K562 (cell line): Measurements from ENCODE around the gene HK1. TPM values are rescaled to one million over a fixed set of nuclear protein-coding genes. Genes with fewer than 3 reads are reported as not detected.

ENCODE experiments used
- ATAC-seq: fragments of 200-7000 bp; cut with Tn5 transposase; 3 replicates; pipeline ENCODE4 v1.9.1; 2020; ENCODE audit warnings: moderate library complexity
- BruUV-seq: library from RNA; stranded (reverse); fragments of 400-500 nt; replicated peaks from 2 replicates; lab custom pipeline; 2021; lab: Mats Ljungman, UMichigan
- CTCF ChIA-PET: fragments of 300-600 bp; formaldehyde crosslinking; extraction: SDS; loops from one replicate; lab custom pipeline; 2021; ENCODE audit warnings: low intra/inter-chr PET ratio; lab: Yijun Ruan, JAX
- POLR2A ChIA-PET: fragments of 300-600, 350-650 bp; sonication (Branson Sonifier 250); formaldehyde crosslinking; extraction: SDS; loops from one replicate; lab custom pipeline; 2021; ENCODE audit warnings: antibody characterized with exemption, inconsistent platforms; lab: Yijun Ruan, JAX
- DNase-seq, 4 experiments: peaks; one replicate each; pipeline versions ENCODE4 v3.0.0 to v3.0.0-alpha.2; 2011 to 2018; ENCODE audit warnings: low spot score in 3 of 4, mixed read lengths in 3 of 4; ENCODE audit errors: extremely low read depth in 1 of 4
- FAIRE-seq: peaks from 2 replicates; lab custom pipeline; 2011; peaks lifted over from hg19 to GRCh38; lab: Jason Lieb, UNC
- H2AFZ ChIP-seq: 2 replicates; pipeline ENCODE4 v1.6.0; 2011; ENCODE audit warnings: low read depth, low read length, control low read depth, inconsistent platforms
- H3K27ac ChIP-seq: fragments of 200-600 bp; 3 replicates; pipeline ENCODE4 v1.8.0; 2011; ENCODE audit warnings: low read depth, mild to moderate bottlenecking, control low read depth, inconsistent platforms, low read length, moderate library complexity, mixed read lengths; ENCODE audit errors: extremely low read depth
- H3K27me3 ChIP-seq, 2 experiments: fragments of 300-600 bp in 1 of 2; 2 replicates in 1 of 2; 3 replicates in 1 of 2; pipeline versions ENCODE4 v1.6.0 to v1.8.0; 2011; ENCODE audit warnings: inconsistent platforms in 2 of 2, low read length in 2 of 2, mild to moderate bottlenecking in 1 of 2, mixed read lengths in 1 of 2, moderate library complexity in 1 of 2; ENCODE audit not compliant: control insufficient read depth in 2 of 2, insufficient read depth in 2 of 2
- H3K36me3 ChIP-seq: fragments of 300-600 bp; 3 replicates; pipeline ENCODE4 v1.8.0; 2011; ENCODE audit warnings: mild to moderate bottlenecking, low read length, inconsistent platforms; ENCODE audit not compliant: control insufficient read depth, insufficient read depth
- H3K4me1 ChIP-seq, 2 experiments: fragments of 200-600 bp in 1 of 2; replicated peaks in 1 of 2; 2 replicates in 1 of 2; 3 replicates in 1 of 2; pipeline versions ENCODE4 v1.5.1 to v1.8.0; 2011; ENCODE audit warnings: inconsistent platforms in 2 of 2, low read length in 2 of 2, mild to moderate bottlenecking in 1 of 2, mixed read lengths in 1 of 2, moderate library complexity in 1 of 2; ENCODE audit not compliant: control insufficient read depth in 2 of 2, insufficient read depth in 2 of 2
- H3K4me2 ChIP-seq: 2 replicates; pipeline ENCODE4 v1.6.1; 2011; ENCODE audit warnings: low read length, control low read depth, inconsistent platforms, mixed read lengths; ENCODE audit not compliant: insufficient read depth
- H3K4me3 ChIP-seq: fragments of 200-600 bp; sonication (generic), shearing (Covaris generic); 2 replicates; pipeline ENCODE4 v1.5.1; 2016; ENCODE audit warnings: control low read depth, inconsistent platforms
- H3K79me2 ChIP-seq: fragments of 200-600 bp; 3 replicates; pipeline ENCODE4 v1.8.0; 2011; ENCODE audit warnings: low read length, inconsistent platforms; ENCODE audit not compliant: control insufficient read depth, insufficient read depth
- H3K9ac ChIP-seq, 2 experiments: 2 replicates each; pipeline versions ENCODE4 v1.6.0 to v1.6.1; 2011; ENCODE audit warnings: low read depth in 2 of 2, low read length in 2 of 2, control low read depth in 1 of 2, inconsistent platforms in 1 of 2, mild to moderate bottlenecking in 1 of 2, mixed read lengths in 1 of 2; ENCODE audit not compliant: insufficient read depth in 1 of 2
- H3K9me1 ChIP-seq: one replicate; pipeline ENCODE4 v1.6.0; 2011; ENCODE audit warnings: inconsistent platforms, mild to moderate bottlenecking, low read length, moderate library complexity; ENCODE audit not compliant: control insufficient read depth, insufficient read depth
- H3K9me3 ChIP-seq: replicated peaks from 2 replicates; pipeline ENCODE4 v1.5.1; 2011; ENCODE audit warnings: low read depth, low read length, inconsistent platforms; ENCODE audit not compliant: control insufficient read depth, insufficient read depth
- H4K20me1 ChIP-seq: replicated peaks from 2 replicates; pipeline ENCODE4 v1.6.1; 2011; ENCODE audit warnings: low read length, inconsistent platforms, mixed read lengths; ENCODE audit not compliant: control insufficient read depth, insufficient read depth
- BHLHE40 ChIP-seq: IDR thresholded peaks from 2 replicates; pipeline ENCODE4 v1.6.1; 2011; ENCODE audit warnings: low read length, improper control_type of control experiment
- BRD4 ChIP-seq: fragments of 200-600 bp; sonication (generic); IDR thresholded peaks from 2 replicates; pipeline ENCODE4 v1.6.1; 2017; ENCODE audit warnings: inconsistent platforms
- MAZ ChIP-seq, 2 experiments: fragments of 450-650 bp in 1 of 2; sonication (generic) in 1 of 2; formaldehyde crosslinking; IDR thresholded peaks in 1 of 2; conservative IDR thresholded peaks in 1 of 2; 2 replicates each; pipeline versions ENCODE4 v1.4.0 to v1.5.0; 2020; ENCODE audit warnings: mild to moderate bottlenecking in 1 of 2, missing genetic modification reagents in 1 of 2
- MYBL2 ChIP-seq, 2 experiments: fragments of 450-650 bp in 1 of 2; sonication (generic) in 1 of 2; formaldehyde crosslinking in 1 of 2; IDR thresholded peaks; 2 replicates each; pipeline versions ENCODE4 v1.6.1 to v1.8.1; 2017 to 2022; ENCODE audit warnings: borderline replicate concordance in 1 of 2, inconsistent platforms in 1 of 2, low read depth in 1 of 2, mild to moderate bottlenecking in 1 of 2, missing genetic modification reagents in 1 of 2, moderate library complexity in 1 of 2
- MYNN ChIP-seq, 2 experiments: sonication (generic); formaldehyde crosslinking in 1 of 2; IDR thresholded peaks; 2 replicates each; pipeline versions ENCODE4 v1.5.0 to v1.6.1; 2016 to 2020; ENCODE audit warnings: antibody characterized with exemption in 1 of 2, missing genetic modification reagents in 1 of 2
- POLR2AphosphoS2 ChIP-seq: IDR thresholded peaks from 2 replicates; pipeline ENCODE4 v1.6.1; 2012; ENCODE audit warnings: low read length, improper control_type of control experiment
- PRMT5 ChIP-seq: sonication (generic); formaldehyde crosslinking; IDR thresholded peaks from 2 replicates; pipeline ENCODE4 v1.5.0; 2020; ENCODE audit warnings: missing genetic modification reagents
- RBM39 ChIP-seq: fragments of 200-400 bp; formaldehyde crosslinking; optimal IDR thresholded peaks from 2 replicates; pipeline ENCODE3; 2018; ENCODE audit warnings: low read depth, low read length
- RNF2 ChIP-seq: sonication (generic); IDR thresholded peaks from 2 replicates; pipeline ENCODE4 v1.6.1; 2016
- SRF ChIP-seq, 2 experiments: fragments of 250-450, 450-650 bp in 1 of 2; sonication (Bioruptor Pico) in 1 of 2; sonication (generic) in 1 of 2; formaldehyde crosslinking; IDR thresholded peaks; 2 replicates each; pipeline versions ENCODE4 v1.5.0 to v1.5.1; 2020 to 2022; ENCODE audit warnings: mild to moderate bottlenecking in 1 of 2, missing genetic modification reagents in 1 of 2
- ZFP36 ChIP-seq: fragments of 150-350 bp; IDR thresholded peaks from 2 replicates; pipeline ENCODE4 v1.6.1; 2018; ENCODE audit warnings: low read length, low read depth; ENCODE audit not compliant: partially characterized antibody
- ZNF431 ChIP-seq: sonication (generic); formaldehyde crosslinking; IDR thresholded peaks from 2 replicates; pipeline ENCODE4 v1.8.0; 2022; ENCODE audit warnings: mild to moderate bottlenecking, missing genetic modification reagents
- WGBS: fragments of 100-300 bp; shearing (Covaris generic); methylation state at CpG from one replicate; pipeline ENCODE4 v1.1.6; 2016; ENCODE audit warnings: low coverage, mixed read lengths; ENCODE audit not compliant: insufficient coverage; ENCODE audit errors: missing lambda C conversion rate; 5-methylcytosine and 5-hydroxymethylcytosine counted together
- in situ Hi-C: fragments of 300-500 bp; cut with MboI; formaldehyde crosslinking; loops from 4 replicates; pipeline ENCODE4 v1.15.0; 2018; ENCODE audit warnings: inconsistent platforms, mixed read lengths
- intact Hi-C: fragments of 100-400 bp; cut with micrococcal nuclease; formaldehyde crosslinking; loops from 2 replicates; pipeline ENCODE4 v1.14.2; 2022
- polyA plus RNA-seq, 8 experiments: library from polyadenylated mRNA; depleted of rRNA in 4 of 8; stranded (reverse) in 5 of 8; unstranded in 3 of 8; fragments of >200 nt; fragmentation: Nextera tagmentation in 2 of 8; fragmentation: Illumina TruSeq in 1 of 8; extraction: Ambion mirVana in 2 of 8; extraction: Trizol in 1 of 8; gene quantifications; 2 replicates each; pipeline versions ENCODE4 v1.2.1 to v1.2.3, GENCODE V29; 2011 to 2014; ENCODE audit warnings: inconsistent platforms in 1 of 8, missing spikeins in 1 of 8
- total RNA-seq, 7 experiments: library from RNA; depleted of rRNA in 6 of 7; stranded (reverse); fragments of >200 nt in 6 of 7; fragmentation: Illumina TruSeq in 2 of 7; extraction: Trizol in 2 of 7; gene quantifications; 2 replicates each; pipeline versions ENCODE4 v1.2.1 to v1.2.3, GENCODE V29; 2011 to 2021; ENCODE audit warnings: low replicate concordance in 1 of 7

The HK1 gene
- total and polyA plus RNA-seq, 9 of the 15 experiments (the other 6 are each of a cell fraction or from before 2014, with no cell fraction given): 29.2 to 444 (median 193) TPM

GRCh38 chr10:69254877-69255276, 23.4 kb upstream of the HK1 start (continued):
- TF ChIP-seq RBM39 (no peak), MYNN (IDR thresholded peaks at IDR 0.05) (no peak), MYNN (CRISPR knock-in tag; IDR thresholded peaks at IDR 0.05) (no peak), BRD4 (no peak), PRMT5 (no peak), BHLHE40 (no peak), SRF (CRISPR knock-in tag; IDR thresholded peaks at IDR 0.05) (no peak), POLR2AphosphoS2 (no peak), MAZ (CRISPR knock-in tag; conservative IDR thresholded peaks at IDR 0.05 in 1 of 2, IDR thresholded peaks at IDR 0.05 in 1 of 2) (no peak)

DNA sequence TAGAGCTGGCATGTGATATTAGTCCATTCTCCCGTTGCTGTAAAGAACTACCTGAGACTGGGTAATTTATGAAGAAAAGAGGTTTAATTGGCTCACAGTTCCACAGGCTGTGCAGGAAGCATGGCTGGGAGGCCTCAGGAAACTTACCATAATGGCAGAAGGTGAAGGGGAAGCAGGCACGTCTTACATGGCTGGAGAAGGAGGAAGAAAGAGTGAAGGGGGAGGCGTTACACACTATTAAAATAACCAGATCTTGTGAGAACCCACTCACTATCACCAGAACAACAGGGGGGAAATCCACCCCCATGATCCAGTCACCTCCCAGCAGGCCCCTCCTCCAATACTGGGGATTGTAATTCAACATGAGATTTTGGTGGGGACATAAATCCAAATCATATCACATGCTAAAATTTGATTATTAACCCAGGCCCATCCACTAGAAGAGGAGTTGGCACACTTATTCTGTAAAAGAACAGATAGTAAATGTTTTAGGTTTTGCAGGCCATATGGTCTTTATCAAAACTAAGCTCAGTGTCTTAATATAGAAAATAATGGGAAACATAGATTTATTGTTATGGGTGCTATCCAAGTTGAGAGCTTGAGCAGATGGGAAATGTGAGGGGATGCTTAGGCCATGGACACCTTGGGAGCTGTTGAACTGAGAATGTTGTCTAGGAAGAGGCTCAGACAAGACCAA, 18.6 kb upstream of the HK1 start:
- in situ Hi-C loops (no loop called here), intact Hi-C loops (no loop called here)
- Histone ChIP-seq H3K79me2 (no peaks in the 10 kb centered on the region), H3K4me3 (no peak overlapping the region), H3K36me3 (no peaks in the 10 kb centered on the region), H3K27me3 (peaks cover 0 to 3% of the 10 kb centered on the region in 2 experiments; a peak in 1 of 5 replicates), H3K4me2 (no peak overlapping the region), H3K4me1 (no peaks in the 10 kb centered on the region; a peak in 1 of 5 replicates), H4K20me1 (no peaks in the 10 kb centered on the region), H3K9me3 (no peaks in the 10 kb centered on the region), H2AFZ (no peak overlapping the region), H3K27ac (no peak overlapping the region), H3K9ac (no peak overlapping the region), H3K9me1 (no peaks in the 10 kb centered on the region)
- no TSS peak for BruUV-seq
- ChIA-PET CTCF (no interaction called here), POLR2A (interaction anchor here (0.6 to 1.5 kb wide), 3 partner anchors 11 to 312 kb away, joined by 3 read pairs; no protein-coding TSS in a partner anchor)
- DNase-seq (no peak), FAIRE-seq (no peak), ATAC-seq (no peak)
- TF ChIP-seq MYBL2 (IDR thresholded peaks at IDR 0.05; ENCODE audit: low read depth) (no peak), MYBL2 (CRISPR knock-in tag; IDR thresholded peaks at IDR 0.05; ENCODE audit: borderline replicate concordance) (no peak), ZNF431 (CRISPR knock-in tag) (peak; percentile 95), RNF2 (no peak), ZFP36 (peak; percentile 16)
- WGBS: 12% methylated on average over 3 of the region's 3 CpGs
